Central memory CD8-positive, alpha-beta T cell (primary cell): ENCODE results near the gene RPS6KA6.

Experiments
- ATAC-seq: fragments of 150-1000 bp; cut with Tn5 transposase; replicated peaks from 2 replicates; pipeline ENCODE4 v1.10.0; 2022; ENCODE audit warnings: mild to moderate bottlenecking, moderate FRiP score, moderate number of reproducible peaks; ENCODE audit not compliant: poor library complexity, severe bottlenecking; ENCODE audit errors: extremely low read depth
- DNase-seq, 2 donors: peaks; one replicate each; pipeline ENCODE4 v3.0.0; 2021; ENCODE audit warnings: low spot score in 2 of 2
- H3K27ac Mint-ChIP-seq: one replicate; pipeline ENCODE4 v1.8.0; 2022; ENCODE audit warnings: low read depth, mild to moderate bottlenecking, moderate library complexity, mixed read lengths
- H3K27me3 Mint-ChIP-seq: one replicate; pipeline ENCODE4 v1.8.0; 2022; ENCODE audit warnings: mixed read lengths
- H3K36me3 Mint-ChIP-seq: one replicate; pipeline ENCODE4 v1.8.0; 2022; ENCODE audit warnings: mild to moderate bottlenecking, moderate library complexity, mixed read lengths; ENCODE audit not compliant: insufficient read depth
- H3K4me1 Mint-ChIP-seq: one replicate; pipeline ENCODE4 v1.8.0; 2022; ENCODE audit warnings: mixed read lengths
- H3K4me3 Mint-ChIP-seq: one replicate; pipeline ENCODE4 v1.8.0; 2022; ENCODE audit warnings: mild to moderate bottlenecking, moderate library complexity, mixed read lengths
- H3K9me3 Mint-ChIP-seq: one replicate; pipeline ENCODE4 v1.8.0; 2022; ENCODE audit warnings: mixed read lengths

RPS6KA6 gene

GRCh38 chrX:84187533-84188319, at the start of gene RPS6KA6:
Gene RPS6KA6 (minus strand): TSS chrX:84188199. CDS start chrX:84187899, 300 bp downstream.
- no peaks in the 10 kb centered on the region for H3K4me1 Mint-ChIP-seq
- H3K4me3 Mint-ChIP-seq, result no peak within 1 kb of the TSS
- no peaks in the 10 kb centered on the region for H3K27me3 Mint-ChIP-seq
- peak within 1 kb of the TSS; percentile 51 for H3K27ac Mint-ChIP-seq
- no peak for ATAC-seq
- DNase-seq, result no peak
- H3K9me3 Mint-ChIP-seq, result peaks cover 9% of the 10 kb centered on the region
- H3K36me3 Mint-ChIP-seq, result no peaks in the 10 kb centered on the region

GRCh38 chrX:84224741-84225140, 36.7 kb upstream of the RPS6KA6 start:
- no peaks in the 10 kb centered on the region for H3K36me3 Mint-ChIP-seq
- H3K27me3 Mint-ChIP-seq, result no peaks in the 10 kb centered on the region
- H3K27ac Mint-ChIP-seq, result no peak overlapping the region
- no peaks in the 10 kb centered on the region for H3K4me1 Mint-ChIP-seq
- H3K9me3 Mint-ChIP-seq, result peaks cover under 1% of the 10 kb centered on the region
- ATAC-seq (no peak), DNase-seq (no peak)
- H3K4me3 Mint-ChIP-seq, result no peak overlapping the region

DNA sequence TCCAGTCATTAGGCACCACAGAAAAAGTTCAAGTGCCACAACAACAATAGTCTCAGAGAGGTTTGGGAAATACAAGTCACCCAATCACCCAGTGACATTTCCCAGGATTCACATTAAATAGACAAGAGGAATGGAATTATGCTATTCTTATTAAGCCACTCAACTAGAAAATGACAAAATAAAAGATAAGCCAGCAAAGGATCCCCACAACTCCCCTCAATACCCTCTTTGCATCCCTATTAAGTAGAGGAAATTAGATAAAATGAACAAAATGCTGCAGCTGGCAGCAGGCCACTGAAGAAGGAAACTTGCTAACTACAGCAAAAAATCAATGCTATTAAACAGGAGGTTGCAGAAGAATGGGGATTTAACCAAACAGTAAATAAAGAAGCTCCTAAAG, 35.3 kb upstream of the RPS6KA6 start:
- no peak overlapping the region for H3K27ac Mint-ChIP-seq
- DNase-seq, result no peak
- H3K36me3 Mint-ChIP-seq, result no peaks in the 10 kb centered on the region
- H3K4me1 Mint-ChIP-seq, result no peaks in the 10 kb centered on the region
- no peak overlapping the region for H3K4me3 Mint-ChIP-seq
- peaks cover 5% of the 10 kb centered on the region for H3K9me3 Mint-ChIP-seq
- ATAC-seq, result no peak
- no peaks in the 10 kb centered on the region for H3K27me3 Mint-ChIP-seq

- no peak for DNase-seq
- Mint-ChIP-seq H3K9me3 (peaks cover 5% of the 10 kb centered on the region), H3K27ac (no peak overlapping the region), H3K4me3 (no peak overlapping the region), H3K4me1 (no peaks in the 10 kb centered on the region), H3K36me3 (no peaks in the 10 kb centered on the region), H3K27me3 (no peaks in the 10 kb centered on the region)
- no peak for ATAC-seq
These were observed 33.2 kb upstream of the RPS6KA6 start for GRCh38 chrX:84221181-84221580.

DNA sequence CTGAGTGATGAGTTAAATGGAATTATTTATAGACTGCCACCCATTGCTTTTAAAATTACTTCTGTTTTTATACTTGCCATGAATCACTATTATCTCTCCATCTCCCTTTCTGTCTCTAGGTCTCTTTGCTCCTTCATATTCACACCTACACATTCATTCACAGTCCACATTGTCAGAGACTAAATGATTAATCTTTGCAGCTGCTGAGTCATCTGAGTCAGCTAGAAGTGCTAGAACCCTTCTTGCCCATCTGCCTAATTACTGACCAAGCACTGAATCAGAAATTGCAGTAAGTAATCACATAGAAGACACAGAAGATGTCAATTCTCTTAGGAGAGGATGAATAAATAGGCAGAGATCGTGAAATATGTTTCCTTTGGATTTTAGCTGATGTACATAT, 31.6 kb upstream of the RPS6KA6 start:
- ATAC-seq (no peak), DNase-seq (no peak)
- Mint-ChIP-seq H3K4me1 (no peaks in the 10 kb centered on the region), H3K9me3 (peaks cover 5% of the 10 kb centered on the region), H3K27me3 (no peaks in the 10 kb centered on the region), H3K4me3 (no peak overlapping the region), H3K36me3 (no peaks in the 10 kb centered on the region), H3K27ac (no peak overlapping the region)

DNA sequence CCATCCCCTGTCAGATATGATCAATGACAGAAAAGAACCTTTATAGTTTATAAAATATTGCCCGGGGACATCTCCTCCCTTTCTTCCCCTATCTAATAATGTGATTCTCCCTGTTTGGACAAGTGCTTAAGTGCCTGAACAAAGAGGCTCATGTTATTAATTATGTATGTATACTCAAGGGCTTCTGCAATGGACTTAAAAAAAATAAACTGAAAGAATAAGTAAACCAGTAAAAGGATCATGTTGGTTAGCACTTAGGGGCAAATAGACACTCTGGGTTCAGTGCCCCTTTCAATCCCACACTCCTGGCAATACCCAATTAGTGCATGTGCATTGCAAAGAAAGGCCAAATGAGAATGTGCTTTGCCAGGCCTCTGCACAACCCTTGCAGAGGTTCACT, 30.7 kb upstream of the RPS6KA6 start:
- H3K4me1 Mint-ChIP-seq, result no peaks in the 10 kb centered on the region
- ATAC-seq (no peak), DNase-seq (no peak)
- no peak overlapping the region for H3K27ac Mint-ChIP-seq
- H3K9me3 Mint-ChIP-seq, result peaks cover 5% of the 10 kb centered on the region
- H3K36me3 Mint-ChIP-seq, result no peaks in the 10 kb centered on the region
- no peak overlapping the region for H3K4me3 Mint-ChIP-seq
- no peaks in the 10 kb centered on the region for H3K27me3 Mint-ChIP-seq

DNA sequence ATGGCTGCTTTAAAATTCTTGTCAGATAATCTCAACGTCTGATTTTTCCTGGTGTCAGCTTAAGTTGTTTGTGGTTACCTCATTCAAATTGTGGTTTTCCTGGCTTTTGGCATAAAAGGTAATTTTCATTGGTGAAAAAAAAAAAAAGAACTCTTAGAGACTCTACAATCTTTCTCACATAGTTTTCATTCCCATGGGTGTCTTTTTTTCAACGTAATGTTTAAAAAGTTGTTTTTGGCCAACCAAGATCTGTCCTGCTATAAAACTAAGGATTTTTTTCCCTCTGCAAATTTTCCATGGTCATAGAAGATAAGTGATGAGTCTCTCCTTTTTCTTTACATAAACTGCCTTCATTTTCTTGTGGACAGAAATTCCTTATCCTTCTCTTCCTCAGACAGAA, 28.9 kb upstream of the RPS6KA6 start:
- Mint-ChIP-seq H3K4me3 (no peak overlapping the region), H3K27ac (no peak overlapping the region), H3K9me3 (peaks cover 5% of the 10 kb centered on the region), H3K4me1 (no peaks in the 10 kb centered on the region), H3K27me3 (no peaks in the 10 kb centered on the region), H3K36me3 (no peaks in the 10 kb centered on the region)
- DNase-seq, result no peak
- ATAC-seq, result no peak

DNA sequence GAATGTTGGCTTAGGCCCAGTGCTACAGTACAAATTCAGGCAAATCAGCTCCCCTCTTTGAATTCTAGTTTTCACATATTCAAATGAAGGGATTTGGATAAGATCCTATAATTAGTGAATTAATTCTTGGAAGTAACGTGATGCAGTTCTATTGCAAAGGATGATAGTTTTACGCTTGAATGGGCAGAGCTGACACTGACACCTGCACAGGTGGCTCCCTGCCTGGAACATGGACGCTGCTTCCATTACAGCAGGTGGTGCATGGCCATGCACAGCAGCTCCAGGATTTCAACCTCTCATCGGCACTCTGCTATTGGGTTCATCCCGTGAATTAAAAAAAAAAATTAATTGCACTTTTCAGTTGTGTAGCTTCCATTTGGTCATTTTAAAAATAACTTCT, 28.4 kb upstream of the RPS6KA6 start:
- ATAC-seq (no peak), DNase-seq (no peak)
- H3K36me3 Mint-ChIP-seq, result no peaks in the 10 kb centered on the region
- no peak overlapping the region for H3K4me3 Mint-ChIP-seq
- H3K27ac Mint-ChIP-seq, result no peak overlapping the region
- H3K27me3 Mint-ChIP-seq, result no peaks in the 10 kb centered on the region
- no peaks in the 10 kb centered on the region for H3K4me1 Mint-ChIP-seq
- peaks cover 5% of the 10 kb centered on the region for H3K9me3 Mint-ChIP-seq

DNA sequence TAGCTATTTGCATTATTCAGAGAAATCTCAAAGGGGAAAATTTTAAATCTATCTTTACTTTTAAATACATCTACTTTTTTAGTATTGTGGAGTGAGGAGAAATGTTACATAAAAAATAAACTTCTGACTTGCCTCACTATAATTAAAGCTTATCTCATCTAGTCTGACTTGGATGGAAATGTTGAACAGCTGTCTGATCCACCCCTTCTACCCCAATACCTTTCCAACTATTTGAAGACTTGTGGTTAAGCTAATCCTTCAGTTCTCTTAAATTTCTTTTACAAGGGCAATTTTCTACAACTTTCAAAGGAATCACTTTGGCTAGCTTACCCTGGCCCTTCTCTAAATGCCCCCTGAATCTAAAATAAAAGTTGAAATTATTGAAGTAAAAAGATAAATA, 17.3 kb upstream of the RPS6KA6 start:
- DNase-seq (no peak), ATAC-seq (no peak)
- no peaks in the 10 kb centered on the region for H3K27me3 Mint-ChIP-seq
- H3K4me1 Mint-ChIP-seq, result no peaks in the 10 kb centered on the region
- no peaks in the 10 kb centered on the region for H3K36me3 Mint-ChIP-seq
- no peaks in the 10 kb centered on the region for H3K9me3 Mint-ChIP-seq
- no peak overlapping the region for H3K4me3 Mint-ChIP-seq
- H3K27ac Mint-ChIP-seq, result no peak overlapping the region

- DNase-seq (no peak), ATAC-seq (no peak)
- Mint-ChIP-seq H3K4me1 (no peaks in the 10 kb centered on the region), H3K27ac (no peak overlapping the region), H3K36me3 (peaks cover 2% of the 10 kb centered on the region), H3K27me3 (no peaks in the 10 kb centered on the region), H3K9me3 (peaks cover 5% of the 10 kb centered on the region), H3K4me3 (no peak overlapping the region)
These were observed 11.7 kb upstream of the RPS6KA6 start for GRCh38 chrX:84199688-84200087.

DNA sequence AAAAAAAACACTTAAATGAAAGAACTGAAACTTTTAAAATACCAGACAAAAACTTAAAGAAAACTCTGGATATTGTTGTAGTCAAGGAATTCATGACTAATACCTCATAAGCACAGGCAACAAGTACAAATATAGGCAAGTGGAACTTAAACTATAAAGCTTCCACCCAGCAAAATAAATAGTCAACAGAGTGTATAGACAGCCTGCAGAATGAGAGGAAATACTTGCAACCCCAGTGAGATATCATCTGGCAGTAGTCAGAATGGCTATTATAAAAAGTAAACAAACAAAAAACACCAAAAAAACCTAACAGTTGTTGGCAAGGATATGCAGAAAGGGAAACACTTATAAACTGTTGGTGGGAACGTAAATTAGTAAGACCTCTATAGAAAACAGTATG, 9.6 kb upstream of the RPS6KA6 start:
- Mint-ChIP-seq H3K27ac (no peak overlapping the region), H3K4me3 (no peak overlapping the region), H3K9me3 (peaks cover 5% of the 10 kb centered on the region), H3K36me3 (peaks cover 2% of the 10 kb centered on the region), H3K27me3 (no peaks in the 10 kb centered on the region), H3K4me1 (no peaks in the 10 kb centered on the region)
- no peak for ATAC-seq
- DNase-seq, result no peak

DNA sequence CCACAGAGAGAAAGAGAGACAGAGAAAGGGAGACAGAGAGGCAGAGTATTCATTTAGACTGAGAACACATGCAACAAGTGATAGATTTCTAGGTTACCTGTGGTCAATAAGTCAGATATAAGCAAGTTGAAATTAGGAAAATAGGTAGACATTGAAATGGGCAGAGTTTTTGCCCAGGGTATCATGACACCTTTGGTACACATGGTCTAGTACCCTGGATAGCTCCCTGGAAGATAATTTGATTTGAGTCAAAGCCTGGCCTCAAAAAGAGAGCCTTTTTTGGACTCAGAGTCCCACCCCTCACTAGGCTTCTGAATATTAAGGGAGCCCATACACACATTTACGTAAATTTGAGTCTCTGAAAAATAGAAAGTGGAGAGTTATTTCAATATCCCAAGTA, 4.0 kb upstream of the RPS6KA6 start:
- Mint-ChIP-seq H3K36me3 (peaks cover 2% of the 10 kb centered on the region), H3K4me1 (no peaks in the 10 kb centered on the region), H3K27ac (no peak overlapping the region)

GRCh38 chrX:84189125-84189524, 1.1 kb upstream of the RPS6KA6 start:
- Mint-ChIP-seq H3K9me3 (no peaks in the 10 kb centered on the region), H3K27me3 (no peaks in the 10 kb centered on the region), H3K4me1 (no peaks in the 10 kb centered on the region), H3K36me3 (no peaks in the 10 kb centered on the region), H3K4me3 (no peak overlapping the region), H3K27ac (no peak overlapping the region)
- DNase-seq, result no peak
- no peak for ATAC-seq

More for the DNA sequence above, 4.0 kb upstream of the RPS6KA6 start:
- Mint-ChIP-seq H3K27me3 (no peaks in the 10 kb centered on the region), H3K4me3 (no peak overlapping the region), H3K9me3 (peaks cover 5% of the 10 kb centered on the region)
- no peak for ATAC-seq
- DNase-seq, result no peak
